ENCODE results near the gene PHF1. TPM values are rescaled to one million over a fixed set of nuclear protein-coding genes. Genes with fewer than 3 reads are reported as not detected.

Gene PHF1
- total RNA-seq, 3 donors from 2014 or later: 72.8 to 82.8 (median 77.3) TPM

- H3K27ac ChIP-seq: no peak overlapping the region
- intact Hi-C loops (cut with DNase I; ENCODE audit: low total_unique reads): no loop called here
- H3K4me3 ChIP-seq: no peak overlapping the region
- no peaks in the 10 kb centered on the region for H3K36me3 ChIP-seq
- no peaks in the 10 kb centered on the region for H3K27me3 ChIP-seq
- no peak for TF ChIP-seq POLR2AphosphoS5 (IDR thresholded peaks at IDR 0.05)
- TF ChIP-seq, protein P1, sequence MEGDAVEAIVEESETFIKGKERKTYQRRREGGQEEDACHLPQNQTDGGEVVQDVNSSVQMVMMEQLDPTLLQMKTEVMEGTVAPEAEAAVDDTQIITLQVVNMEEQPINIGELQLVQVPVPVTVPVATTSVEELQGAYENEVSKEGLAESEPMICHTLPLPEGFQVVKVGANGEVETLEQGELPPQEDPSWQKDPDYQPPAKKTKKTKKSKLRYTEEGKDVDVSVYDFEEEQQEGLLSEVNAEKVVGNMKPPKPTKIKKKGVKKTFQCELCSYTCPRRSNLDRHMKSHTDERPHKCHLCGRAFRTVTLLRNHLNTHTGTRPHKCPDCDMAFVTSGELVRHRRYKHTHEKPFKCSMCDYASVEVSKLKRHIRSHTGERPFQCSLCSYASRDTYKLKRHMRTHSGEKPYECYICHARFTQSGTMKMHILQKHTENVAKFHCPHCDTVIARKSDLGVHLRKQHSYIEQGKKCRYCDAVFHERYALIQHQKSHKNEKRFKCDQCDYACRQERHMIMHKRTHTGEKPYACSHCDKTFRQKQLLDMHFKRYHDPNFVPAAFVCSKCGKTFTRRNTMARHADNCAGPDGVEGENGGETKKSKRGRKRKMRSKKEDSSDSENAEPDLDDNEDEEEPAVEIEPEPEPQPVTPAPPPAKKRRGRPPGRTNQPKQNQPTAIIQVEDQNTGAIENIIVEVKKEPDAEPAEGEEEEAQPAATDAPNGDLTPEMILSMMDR (IDR thresholded peaks at IDR 0.05): no peak
- no peak for TF ChIP-seq POLR2A (IDR thresholded peaks at IDR 0.05)
- H3K9me3 ChIP-seq: no peaks in the 10 kb centered on the region
- H3K4me1 ChIP-seq: peaks cover 0 to 4% of the 10 kb centered on the region in 2 donors
- no peak for DNase-seq (ENCODE audit: low spot score in 2 of 2)
These were observed 30.4 kb upstream of the PHF1 start for GRCh38 chr6:33380272-33380981.

DNA sequence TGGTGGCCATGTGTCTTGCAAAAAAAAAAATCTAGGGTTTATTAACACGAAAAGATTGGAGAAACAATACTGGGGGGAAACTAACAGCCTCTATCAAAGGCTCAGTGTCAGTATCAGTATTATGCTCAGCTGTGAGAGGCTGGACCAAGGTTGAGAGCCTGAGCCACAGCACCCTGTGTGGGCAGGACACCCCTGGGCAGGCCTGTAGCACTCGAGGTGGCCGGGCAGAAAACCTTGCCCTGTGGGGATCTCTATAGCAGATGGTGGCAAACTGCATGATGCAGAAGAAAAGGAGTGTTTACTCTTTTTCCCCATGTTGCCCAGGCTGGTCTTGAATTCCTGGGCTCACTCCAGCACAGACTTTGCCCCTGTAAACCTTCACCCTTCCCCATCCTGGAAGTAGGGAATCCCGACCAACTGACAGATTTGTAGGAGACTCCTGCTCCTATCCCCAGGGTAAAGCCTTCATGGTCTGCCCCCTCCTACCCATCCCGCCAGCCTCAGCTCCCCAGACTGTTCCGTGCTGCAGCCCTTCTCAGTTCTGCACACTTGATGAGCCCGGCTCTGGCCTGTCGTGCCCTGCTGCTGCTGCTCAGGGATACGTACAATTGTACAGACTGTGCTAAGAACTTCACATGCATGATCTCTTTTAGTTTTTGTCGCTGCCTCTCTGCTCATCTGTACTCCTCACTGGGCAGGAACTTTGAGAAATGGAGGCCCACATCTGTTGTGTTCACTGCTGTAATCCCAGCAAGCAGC, 27.2 kb upstream of the PHF1 start:
- Histone ChIP-seq H3K4me1 (no peaks in the 10 kb centered on the region), H3K27ac (no peak overlapping the region), H3K36me3 (no peaks in the 10 kb centered on the region), H3K9me3 (no peaks in the 10 kb centered on the region), H3K4me3 (no peak overlapping the region), H3K27me3 (no peaks in the 10 kb centered on the region)
- intact Hi-C loops (cut with DNase I; ENCODE audit: low total_unique reads): no loop called here
- no peak for DNase-seq (ENCODE audit: low spot score in 2 of 2)
- TF ChIP-seq POLR2AphosphoS5 (IDR thresholded peaks at IDR 0.05): no peak
- TF ChIP-seq, protein P1 (IDR thresholded peaks at IDR 0.05): no peak
- TF ChIP-seq POLR2A (IDR thresholded peaks at IDR 0.05): no peak

GRCh38 chr6:33384581-33385020, 26.2 kb upstream of the PHF1 start:
- TF ChIP-seq POLR2AphosphoS5 (IDR thresholded peaks at IDR 0.05): no peak
- TF ChIP-seq, protein P1 (IDR thresholded peaks at IDR 0.05): no peak
- TF ChIP-seq POLR2A (IDR thresholded peaks at IDR 0.05): no peak
- no peak overlapping the region for H3K4me3 ChIP-seq
- no peaks in the 10 kb centered on the region for H3K4me1 ChIP-seq
- no peak for DNase-seq (ENCODE audit: low spot score in 2 of 2)
- no peaks in the 10 kb centered on the region for H3K36me3 ChIP-seq
- no peaks in the 10 kb centered on the region for H3K27me3 ChIP-seq
- intact Hi-C loops (cut with DNase I; ENCODE audit: low total_unique reads): no loop called here
- no peaks in the 10 kb centered on the region for H3K9me3 ChIP-seq
- H3K27ac ChIP-seq: no peak overlapping the region

DNA sequence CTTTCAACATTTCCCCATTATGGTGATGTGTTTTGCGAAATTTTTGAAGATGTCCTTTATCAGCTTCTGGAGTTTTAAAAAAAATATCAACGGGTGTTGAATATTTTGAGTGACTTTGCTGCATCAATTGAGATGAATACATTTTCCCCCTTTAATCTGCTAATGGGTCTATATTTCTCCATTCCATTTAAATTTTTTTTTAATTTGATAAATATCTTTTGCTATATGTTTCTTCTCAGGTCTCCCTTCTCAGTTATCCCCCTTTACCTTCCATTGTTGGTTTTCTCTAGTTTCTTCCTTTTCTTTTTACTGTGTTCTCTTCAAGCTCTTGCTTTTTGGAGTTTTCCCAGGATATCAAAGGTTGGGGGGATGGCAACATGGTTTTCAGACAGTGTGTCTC, 20.6 kb upstream of the PHF1 start:
- no peak overlapping the region for H3K4me3 ChIP-seq
- TF ChIP-seq, protein P1 (IDR thresholded peaks at IDR 0.05): no peak
- TF ChIP-seq POLR2AphosphoS5 (IDR thresholded peaks at IDR 0.05) (no peak), POLR2A (IDR thresholded peaks at IDR 0.05) (no peak)
- peaks cover 4 to 5% of the 10 kb centered on the region in 2 donors for H3K4me1 ChIP-seq
- no peaks in the 10 kb centered on the region for H3K27me3 ChIP-seq
- intact Hi-C loops (cut with DNase I; ENCODE audit: low total_unique reads): no loop called here
- no peaks in the 10 kb centered on the region for H3K9me3 ChIP-seq
- DNase-seq (ENCODE audit: low spot score in 2 of 2): no peak
- peak overlapping the region in 1 of 2 donors; percentile 96 for H3K27ac ChIP-seq
- no peaks in the 10 kb centered on the region for H3K36me3 ChIP-seq

GRCh38 chr6:33390767-33391277, 20.0 kb upstream of the PHF1 start:
- DNase-seq (ENCODE audit: low spot score in 2 of 2): no peak
- Histone ChIP-seq H3K4me3 (peak overlapping the region in 2 of 3 donors; percentile 57 to 76), H3K27ac (peak overlapping the region; percentile 92 to 96), H3K9me3 (no peaks in the 10 kb centered on the region), H3K27me3 (no peaks in the 10 kb centered on the region), H3K4me1 (peaks cover 4 to 5% of the 10 kb centered on the region in 2 donors), H3K36me3 (no peaks in the 10 kb centered on the region)
- TF ChIP-seq POLR2AphosphoS5 (IDR thresholded peaks at IDR 0.05) (no peak), POLR2A (IDR thresholded peaks at IDR 0.05) (no peak)
- TF ChIP-seq, protein P1 (IDR thresholded peaks at IDR 0.05): no peak
- intact Hi-C loops (cut with DNase I; ENCODE audit: low total_unique reads): no loop called here
